Measurements from ENCODE around the gene MDK.

Gene MDK

DNA sequence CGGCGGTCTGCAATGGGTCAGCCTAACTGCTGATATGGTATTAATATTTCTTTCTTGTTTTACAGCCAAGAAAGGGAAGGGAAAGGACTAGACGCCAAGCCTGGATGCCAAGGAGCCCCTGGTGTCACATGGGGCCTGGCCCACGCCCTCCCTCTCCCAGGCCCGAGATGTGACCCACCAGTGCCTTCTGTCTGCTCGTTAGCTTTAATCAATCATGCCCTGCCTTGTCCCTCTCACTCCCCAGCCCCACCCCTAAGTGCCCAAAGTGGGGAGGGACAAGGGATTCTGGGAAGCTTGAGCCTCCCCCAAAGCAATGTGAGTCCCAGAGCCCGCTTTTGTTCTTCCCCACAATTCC is 1.9 kb downstream of the MDK start:
- H3K4me3 ChIP-seq (ENCODE audit: low read depth, low read length) = no peak overlapping the region
- TF ChIP-seq, protein P1, sequence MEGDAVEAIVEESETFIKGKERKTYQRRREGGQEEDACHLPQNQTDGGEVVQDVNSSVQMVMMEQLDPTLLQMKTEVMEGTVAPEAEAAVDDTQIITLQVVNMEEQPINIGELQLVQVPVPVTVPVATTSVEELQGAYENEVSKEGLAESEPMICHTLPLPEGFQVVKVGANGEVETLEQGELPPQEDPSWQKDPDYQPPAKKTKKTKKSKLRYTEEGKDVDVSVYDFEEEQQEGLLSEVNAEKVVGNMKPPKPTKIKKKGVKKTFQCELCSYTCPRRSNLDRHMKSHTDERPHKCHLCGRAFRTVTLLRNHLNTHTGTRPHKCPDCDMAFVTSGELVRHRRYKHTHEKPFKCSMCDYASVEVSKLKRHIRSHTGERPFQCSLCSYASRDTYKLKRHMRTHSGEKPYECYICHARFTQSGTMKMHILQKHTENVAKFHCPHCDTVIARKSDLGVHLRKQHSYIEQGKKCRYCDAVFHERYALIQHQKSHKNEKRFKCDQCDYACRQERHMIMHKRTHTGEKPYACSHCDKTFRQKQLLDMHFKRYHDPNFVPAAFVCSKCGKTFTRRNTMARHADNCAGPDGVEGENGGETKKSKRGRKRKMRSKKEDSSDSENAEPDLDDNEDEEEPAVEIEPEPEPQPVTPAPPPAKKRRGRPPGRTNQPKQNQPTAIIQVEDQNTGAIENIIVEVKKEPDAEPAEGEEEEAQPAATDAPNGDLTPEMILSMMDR (IDR thresholded peaks at IDR 0.05; ENCODE audit: control insufficient read depth, extremely low read depth, insufficient read depth) = no peak
- no peak for DNase-seq (ENCODE audit: low read depth)

DNA sequence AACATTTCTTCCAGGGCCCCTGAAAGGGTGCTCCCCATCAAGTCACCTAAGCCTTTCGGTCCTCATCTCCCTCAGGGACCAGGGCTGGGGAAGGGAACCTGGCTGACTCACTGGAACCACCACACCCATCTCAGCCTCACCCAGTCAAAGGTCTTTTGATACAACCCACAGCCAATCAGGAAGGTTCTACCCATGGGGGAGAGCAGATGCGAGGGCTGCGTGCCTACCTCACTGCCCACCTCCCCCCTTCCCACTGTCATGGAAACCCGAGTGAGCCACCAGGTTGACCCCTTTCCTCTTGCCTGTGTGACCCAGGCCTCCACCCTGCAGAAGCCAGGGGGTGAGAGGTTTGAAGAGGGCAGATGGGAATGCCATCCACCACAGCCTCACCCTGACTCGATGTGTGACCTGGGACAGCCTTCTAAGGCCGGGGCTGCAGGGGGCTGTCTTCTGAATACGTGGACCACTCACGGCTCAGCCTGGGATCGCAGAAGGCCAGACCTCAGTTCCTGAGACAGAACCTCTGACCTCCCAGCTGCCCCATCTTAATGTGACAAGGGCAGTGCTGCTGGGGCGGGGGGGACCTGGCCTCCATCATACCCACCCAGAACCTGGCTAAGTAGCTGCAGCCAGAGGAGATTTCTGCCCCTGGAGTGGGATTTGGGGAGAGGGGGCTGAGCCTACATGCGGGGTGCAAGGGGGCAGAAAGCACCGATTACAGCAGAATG is 2.7 kb downstream of the MDK start:
- no peak for DNase-seq (ENCODE audit: low read depth)
- H3K4me3 ChIP-seq (ENCODE audit: low read depth, low read length) = no peak overlapping the region
- TF ChIP-seq, protein P1 (IDR thresholded peaks at IDR 0.05; ENCODE audit: control insufficient read depth, extremely low read depth, insufficient read depth) = no peak

DNA sequence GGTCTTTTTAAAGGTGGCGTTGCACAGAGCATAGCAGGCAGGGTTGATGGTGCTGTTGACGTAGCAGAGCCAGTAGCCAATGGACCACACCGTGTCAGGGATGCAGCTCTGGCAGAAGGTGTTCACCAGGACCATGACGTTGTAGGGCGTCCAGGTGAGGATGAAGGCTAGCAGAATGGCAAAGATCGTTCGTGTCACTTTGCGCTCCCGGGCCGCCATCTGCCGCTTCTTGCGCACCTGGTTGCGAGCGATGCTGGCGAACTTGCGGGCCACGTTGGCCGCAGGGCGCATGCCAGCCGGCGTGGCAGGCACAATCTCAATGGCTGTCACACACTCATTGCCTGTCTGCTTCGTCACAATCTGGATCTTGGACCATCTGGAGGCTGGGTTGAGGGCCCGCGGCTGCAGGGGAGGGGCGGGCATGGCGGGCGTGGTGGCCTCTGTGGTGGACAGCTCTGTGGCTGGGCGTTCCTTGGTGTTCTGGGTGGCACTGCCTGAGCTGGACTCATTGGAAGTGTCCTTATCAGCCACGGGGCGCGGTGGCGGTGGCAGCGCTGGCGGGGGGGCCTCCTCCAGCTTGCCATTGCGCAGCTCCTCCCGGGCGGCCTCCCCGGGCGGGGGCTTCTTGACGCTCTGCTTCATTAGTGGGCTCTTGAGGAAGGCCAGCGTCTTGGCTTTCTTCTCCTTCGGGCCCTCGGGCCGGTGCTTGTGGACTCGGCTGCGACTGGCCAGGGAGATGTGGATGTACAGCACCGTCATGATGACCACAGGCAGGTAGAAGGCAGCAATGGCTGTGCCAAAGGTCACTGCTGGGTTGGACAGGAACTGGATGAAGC is 3.9 kb downstream of the MDK start:
- TF ChIP-seq, protein P1 (IDR thresholded peaks at IDR 0.05; ENCODE audit: control insufficient read depth, extremely low read depth, insufficient read depth) = no peak
- no peak overlapping the region for H3K4me3 ChIP-seq (ENCODE audit: low read depth, low read length)
- no peak for DNase-seq (ENCODE audit: low read depth)

DNA sequence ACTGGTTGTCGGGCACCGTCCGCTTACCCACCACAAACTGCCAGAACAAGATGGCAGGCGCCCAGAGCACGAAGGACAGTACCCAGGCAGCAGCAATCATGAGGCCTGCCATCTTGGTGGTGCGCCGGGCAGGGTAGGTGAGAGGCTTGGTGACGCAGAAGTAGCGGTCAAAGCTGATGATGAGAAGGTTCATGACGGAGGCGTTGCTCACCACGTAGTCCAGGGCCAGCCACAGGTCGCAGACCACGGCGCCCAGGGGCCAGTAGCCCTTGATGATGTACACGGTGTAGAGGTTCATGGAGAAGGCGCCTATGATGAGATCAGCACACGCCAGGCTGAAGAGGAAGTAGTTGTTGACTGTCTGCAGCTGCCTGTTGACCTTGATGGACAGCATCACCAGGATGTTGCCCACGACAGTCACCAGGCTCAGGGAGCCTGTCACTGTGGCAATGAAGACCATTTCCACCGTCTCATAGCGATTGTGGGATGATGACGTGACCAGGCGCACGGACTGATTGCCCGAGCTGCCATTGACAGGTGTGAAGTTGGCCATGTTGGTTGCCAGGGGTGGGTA is 4.6 kb downstream of the MDK start:
- no peak for DNase-seq (ENCODE audit: low read depth)
- TF ChIP-seq, protein P1 (IDR thresholded peaks at IDR 0.05; ENCODE audit: control insufficient read depth, extremely low read depth, insufficient read depth) = no peak
- no peak overlapping the region for H3K4me3 ChIP-seq (ENCODE audit: low read depth, low read length)

DNA sequence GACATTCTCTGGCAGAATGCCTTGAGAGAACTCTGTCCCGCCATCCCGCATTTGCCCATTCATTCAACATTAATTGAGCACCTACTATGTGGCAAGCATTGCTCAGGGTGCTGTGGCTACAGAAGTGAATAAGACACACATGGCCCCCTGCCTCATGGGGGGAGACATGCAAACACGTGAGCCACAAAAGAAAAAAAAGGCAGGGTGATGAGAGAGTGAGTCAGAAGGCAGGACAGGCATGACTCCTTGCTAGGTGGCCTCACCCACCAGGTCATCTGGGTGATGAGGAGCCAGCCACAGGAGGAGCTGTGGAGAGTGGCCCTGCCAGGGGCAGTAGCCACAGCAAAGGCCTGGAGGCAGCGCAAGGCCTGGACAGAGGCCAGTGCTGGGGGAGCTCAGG is 5.2 kb downstream of the MDK start:
- DNase-seq (ENCODE audit: low read depth) = no peak
- TF ChIP-seq, protein P1 (IDR thresholded peaks at IDR 0.05; ENCODE audit: control insufficient read depth, extremely low read depth, insufficient read depth) = no peak
- no peak overlapping the region for H3K4me3 ChIP-seq (ENCODE audit: low read depth, low read length)

DNA sequence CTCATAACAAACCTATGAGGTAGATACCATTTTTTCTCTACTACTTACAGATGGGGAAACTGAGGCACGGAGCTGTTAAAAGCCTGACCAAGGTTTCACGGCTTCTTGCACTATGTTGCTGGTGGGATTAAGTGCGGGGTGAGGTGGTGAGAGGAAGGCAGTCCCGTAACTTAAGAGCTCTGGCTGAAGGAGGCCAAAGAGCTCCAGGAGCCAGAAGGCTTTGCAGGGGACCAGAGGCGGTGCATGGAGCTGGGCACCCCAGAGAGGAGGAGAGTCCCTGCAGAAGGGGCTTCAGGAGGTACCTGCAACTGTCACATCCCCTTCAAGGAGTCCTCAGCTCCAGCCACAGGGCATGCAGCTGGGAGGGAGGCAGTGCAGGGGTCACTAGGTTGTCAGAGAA is 6.0 kb downstream of the MDK start:
- no peak for DNase-seq (ENCODE audit: low read depth)
- TF ChIP-seq, protein P1 (IDR thresholded peaks at IDR 0.05; ENCODE audit: control insufficient read depth, extremely low read depth, insufficient read depth) = no peak
- no peak overlapping the region for H3K4me3 ChIP-seq (ENCODE audit: low read depth, low read length)
